ENCODE measurements around the gene WDCP.
A peak's percentile ranks its signal among the peaks of the same experiment; 100 is the strongest.
"Not testable (repeated sequence)": the region's sequence is repeated elsewhere in the genome, so short reads cannot be mapped to it uniquely, and the experiment has no call there.

Gene WDCP

DNA sequence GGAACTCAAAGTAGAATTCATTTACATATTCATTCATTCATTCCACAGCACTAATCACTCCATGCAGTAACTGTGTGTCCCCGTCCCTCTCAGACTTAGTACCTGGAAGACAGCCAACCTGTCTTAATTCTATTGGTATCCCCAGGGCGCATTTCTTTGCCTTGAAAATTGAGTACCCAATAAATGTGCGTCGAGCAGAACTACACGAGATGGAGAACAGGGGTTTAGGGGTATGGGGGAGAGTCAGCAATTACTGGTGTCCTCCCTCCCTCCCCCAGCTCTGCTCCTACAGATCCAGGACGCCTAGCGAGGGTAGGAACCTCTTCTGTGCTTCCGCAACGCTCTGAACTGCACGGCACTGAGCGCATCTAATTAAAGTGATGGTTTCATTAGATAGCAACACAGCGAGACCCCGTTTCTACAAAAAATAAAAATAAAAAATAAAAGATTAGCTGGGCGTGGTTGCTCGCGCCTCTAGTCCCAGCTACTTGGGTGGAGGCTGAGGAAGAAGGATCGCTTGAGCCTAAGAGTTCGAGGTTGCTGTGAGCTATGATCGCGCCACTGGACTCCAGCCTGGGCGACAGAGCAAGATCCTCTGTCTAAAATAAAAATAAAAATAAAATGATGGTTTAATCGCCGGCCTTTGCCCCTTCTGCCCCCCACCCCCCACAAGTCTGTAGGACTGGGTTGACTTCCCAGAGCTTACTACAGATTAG lies 1.7 kb upstream of the WDCP start:
- TF ChIP-seq CTCF (conservative IDR thresholded peaks at IDR 0.05; ENCODE audit: low read length), result no peak
- H3K4me3 ChIP-seq (ENCODE audit: low read length), result peak overlapping the region; percentile 64
- no peak for DNase-seq (ENCODE audit: low read depth)

DNA sequence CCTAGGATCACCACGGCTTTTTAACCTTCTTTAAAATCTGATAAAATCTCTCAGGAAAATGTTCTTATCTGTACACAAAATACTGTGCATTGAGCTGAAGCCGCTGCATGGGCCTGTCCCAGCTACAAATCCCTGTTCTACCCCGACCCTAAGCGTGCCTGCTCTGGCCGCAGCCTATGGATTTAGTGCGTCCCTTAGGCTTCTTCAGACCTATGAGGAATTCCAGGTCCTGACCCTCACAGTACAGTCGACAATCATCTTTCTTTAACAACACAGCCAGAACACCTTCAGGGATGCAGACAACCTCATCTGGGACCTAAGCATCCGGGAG lies 477 bp upstream of the WDCP start:
- H3K4me3 ChIP-seq (ENCODE audit: low read length), result 0 out of 2 replicates have a peak overlapping the region, but pooled peaks have one; percentile 1
- no peak for TF ChIP-seq CTCF (conservative IDR thresholded peaks at IDR 0.05; ENCODE audit: low read length)
- DNase-seq (ENCODE audit: low read depth), result no peak

DNA sequence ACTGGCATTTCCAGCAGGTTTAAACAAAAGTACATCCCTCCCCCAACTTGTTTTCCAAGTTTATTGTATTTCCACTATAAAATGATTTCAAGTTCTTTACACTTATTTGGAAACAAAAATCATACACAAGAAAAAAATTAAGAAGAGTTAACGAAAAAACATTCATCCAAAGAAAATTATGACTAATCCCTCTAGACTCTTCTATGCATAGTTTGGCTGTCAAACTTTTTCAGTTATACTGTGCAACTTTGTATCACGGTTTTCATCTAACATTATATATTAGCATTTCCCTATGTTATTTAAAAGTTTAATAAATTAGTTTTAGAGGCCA lies 627 bp downstream of the WDCP start:
- peak overlapping the region; percentile 82 for H3K4me3 ChIP-seq (ENCODE audit: low read length)
- no peak for TF ChIP-seq CTCF (conservative IDR thresholded peaks at IDR 0.05; ENCODE audit: low read length)
- DNase-seq (ENCODE audit: low read depth), result peak; percentile 8

DNA sequence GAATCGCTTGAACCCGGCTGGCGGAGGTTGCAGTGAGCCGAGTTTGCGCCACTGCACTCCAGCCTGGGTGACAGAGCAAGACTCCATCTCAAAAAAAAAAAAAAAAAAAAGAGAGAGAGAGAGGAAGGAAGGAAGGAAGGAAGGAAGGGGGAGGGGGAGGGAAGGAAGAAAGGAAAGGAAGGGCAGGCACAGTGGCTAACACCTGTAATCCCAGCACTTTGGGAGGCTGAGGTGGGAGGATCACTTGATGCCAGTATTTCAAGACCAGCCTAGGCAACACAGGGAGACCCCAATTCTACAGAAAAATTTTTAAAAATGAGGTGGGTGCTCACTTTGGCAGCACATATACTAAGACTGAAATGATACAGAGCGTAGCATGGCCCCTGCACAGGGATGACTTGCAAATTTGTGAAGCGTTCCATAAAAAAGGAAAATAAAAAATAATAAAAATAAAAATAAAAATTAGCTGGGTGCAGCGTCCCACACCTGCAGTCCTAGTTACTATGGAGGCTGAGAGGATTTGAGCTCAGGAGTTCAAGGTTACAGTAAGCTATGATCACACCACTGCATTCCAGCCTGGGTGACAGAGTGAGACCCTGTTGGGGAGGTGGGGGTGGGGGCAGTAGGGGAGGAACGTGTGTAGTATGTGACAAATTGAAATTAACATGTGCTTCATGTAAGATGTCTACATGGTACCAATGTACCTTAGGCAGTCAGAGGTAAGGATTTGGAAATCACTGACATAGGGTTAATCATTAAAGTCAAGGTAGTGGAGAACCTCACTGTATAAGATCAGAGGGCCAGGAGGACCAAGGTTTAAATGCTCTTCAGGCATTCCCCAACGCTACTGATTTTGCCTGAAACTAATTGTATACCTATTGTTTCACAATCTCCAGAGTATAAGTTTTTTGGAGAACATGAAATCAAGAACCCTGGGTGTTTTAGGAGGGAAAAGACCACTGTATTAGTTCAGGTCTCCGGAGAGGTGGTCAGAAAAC lies 1.4 kb downstream of the WDCP start:
- H3K4me3 ChIP-seq (ENCODE audit: low read length), result peak overlapping the region; percentile 82
- no peak for DNase-seq (ENCODE audit: low read depth)
- TF ChIP-seq CTCF (conservative IDR thresholded peaks at IDR 0.05; ENCODE audit: low read length), result no peak

DNA sequence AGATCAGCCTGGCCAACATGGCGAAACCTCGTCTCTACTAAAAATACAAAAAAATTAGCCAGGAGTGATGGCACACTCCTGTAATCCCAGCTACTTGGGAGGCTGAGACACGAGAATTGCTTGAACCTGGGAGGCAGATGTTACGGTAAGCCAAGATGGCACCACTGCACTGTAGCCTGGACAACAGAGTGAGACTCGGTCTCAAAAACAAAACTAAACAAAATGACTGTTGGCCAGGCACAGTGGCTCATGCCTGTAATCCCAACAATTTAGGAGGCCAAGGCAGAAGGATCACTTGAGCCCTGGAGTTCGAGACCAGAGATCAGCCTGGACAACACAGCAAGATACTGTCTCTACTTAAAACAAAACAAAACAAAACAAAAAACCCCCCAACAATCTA lies 4.1 kb downstream of the WDCP start:
- DNase-seq (ENCODE audit: low read depth); H3K4me3 ChIP-seq (ENCODE audit: low read length): not testable (repeated sequence)

DNA sequence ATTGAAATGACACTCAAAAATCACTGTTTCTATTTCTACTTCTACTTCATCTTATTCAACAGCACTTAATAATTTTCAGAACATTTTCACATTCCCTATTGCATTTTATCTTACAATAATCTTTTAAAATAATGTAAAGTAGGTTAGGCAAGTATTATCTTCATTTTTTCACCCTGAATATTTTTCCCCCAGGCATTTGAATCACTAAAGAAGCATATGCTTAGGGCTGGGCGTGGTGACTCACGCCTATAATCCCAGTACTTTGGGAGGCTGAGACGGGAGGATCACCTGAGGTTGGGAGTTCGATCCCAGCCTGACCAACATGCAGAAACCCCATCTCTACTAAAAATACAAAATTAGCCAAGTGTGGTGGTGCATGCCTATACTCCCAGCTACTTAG lies 6.7 kb downstream of the WDCP start:
- H3K4me3 ChIP-seq (ENCODE audit: low read length), result no peak overlapping the region
- TF ChIP-seq CTCF (conservative IDR thresholded peaks at IDR 0.05; ENCODE audit: low read length), result no peak
- no peak for DNase-seq (ENCODE audit: low read depth)

DNA sequence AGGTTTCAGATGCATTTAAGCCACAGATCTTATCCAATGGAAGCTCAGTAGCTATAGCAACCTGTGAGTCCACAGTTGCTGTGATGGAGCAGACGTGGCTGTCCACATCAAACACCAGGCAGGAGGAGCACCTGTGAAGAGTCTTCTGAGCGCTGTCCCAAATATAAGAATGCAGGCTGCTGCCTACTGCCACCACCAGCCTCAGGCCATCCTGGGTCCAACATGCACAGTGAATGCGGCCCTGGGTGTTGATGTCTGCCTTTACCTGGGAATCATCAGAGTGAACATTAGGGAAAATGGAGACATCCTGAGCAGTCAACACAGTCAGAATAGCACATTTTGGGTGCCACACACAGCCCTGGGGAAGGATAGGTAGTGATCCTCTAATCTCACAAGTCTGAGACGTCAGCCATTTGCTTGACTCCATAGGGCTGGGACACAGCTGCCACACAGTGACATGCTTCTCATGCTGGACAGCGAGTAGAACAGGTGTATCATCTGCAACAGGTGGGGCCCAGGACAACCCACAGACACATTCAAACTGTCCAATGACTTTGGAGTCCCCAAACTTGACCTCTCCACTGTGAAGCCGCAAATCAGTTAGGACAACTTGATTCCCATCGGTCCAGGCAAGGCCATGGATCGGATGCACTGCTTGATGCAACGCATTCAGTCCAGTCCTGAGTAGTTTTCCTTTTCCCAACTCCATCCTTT lies 8.2 kb downstream of the WDCP start:
- TF ChIP-seq CTCF (conservative IDR thresholded peaks at IDR 0.05; ENCODE audit: low read length), result no peak
- no peak for DNase-seq (ENCODE audit: low read depth)
- H3K4me3 ChIP-seq (ENCODE audit: low read length), result no peak overlapping the region

Data from AG10803 (cell line).